Measurements from ENCODE around the gene IQSEC1. TPM values are rescaled to one million over a fixed set of nuclear protein-coding genes. Genes with fewer than 3 reads are reported as not detected.
A peak's percentile ranks its signal among the peaks of the same experiment; 100 is the strongest.

The IQSEC1 gene
- total and polyA plus RNA-seq, 2 donors (not counting 1 experiment from before 2014, with no cell fraction given) = 96.7 to 222 TPM

DNA sequence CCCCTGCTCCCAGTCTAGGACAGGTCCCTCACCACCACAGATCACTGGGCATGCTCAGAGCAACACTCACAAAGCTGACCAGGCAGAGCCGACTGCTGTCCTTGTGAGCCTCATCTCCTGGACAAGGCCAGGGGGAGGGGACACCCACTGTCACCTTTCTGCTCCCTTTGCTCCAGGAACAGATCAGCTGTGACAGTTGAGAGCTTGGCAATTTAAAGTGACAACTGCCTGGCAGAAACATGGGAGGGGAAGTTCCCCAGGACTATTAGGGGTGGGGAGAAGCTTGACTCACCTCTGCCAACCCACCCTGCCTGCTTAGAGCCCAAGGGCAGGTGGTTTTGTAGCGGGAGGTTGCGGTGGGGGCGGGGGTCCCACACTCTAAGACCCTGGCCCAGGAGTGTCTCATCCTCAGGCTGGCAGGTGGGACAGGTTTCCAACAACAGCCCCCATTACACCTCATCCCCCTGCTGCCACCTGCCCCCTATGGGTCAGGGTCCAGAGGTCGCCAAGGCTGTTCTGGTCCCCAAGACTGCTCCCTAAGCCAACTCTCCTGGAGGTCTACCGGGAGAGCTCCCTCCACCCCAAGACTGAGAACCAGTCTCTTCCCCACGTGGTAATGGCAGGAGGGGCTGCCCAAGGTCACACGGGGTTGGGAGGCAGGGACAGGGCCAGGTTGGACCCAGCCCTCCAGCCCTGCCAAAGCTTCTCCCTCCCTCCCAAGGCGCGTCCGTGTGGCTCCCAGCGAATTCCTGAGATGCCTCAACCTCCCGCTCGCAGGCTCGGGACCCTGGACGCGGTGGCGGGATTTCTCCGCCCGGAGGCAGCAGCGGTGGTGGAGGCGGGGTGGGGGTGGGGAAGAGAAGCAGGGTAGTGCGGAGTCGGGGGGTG lies 80.4 kb downstream of the IQSEC1 start:
- intact Hi-C loops (cut with micrococcal nuclease) = no loop called here
- peaks cover 60 to 84% of the 10 kb centered on the region in 2 donors for H3K4me1 ChIP-seq (ENCODE audit: control insufficient read depth in 2 of 2, insufficient read depth in 2 of 2, low read length in 2 of 2)
- Mint-ChIP-seq H3K9me3 (ENCODE audit: insufficient read depth) (no peaks in the 10 kb centered on the region), H3K27ac (peak overlapping the region; percentile 72), H3K4me1 (peaks cover 79% of the 10 kb centered on the region), H3K4me3 (peak overlapping the region; percentile 68), H3K27me3 (no peaks in the 10 kb centered on the region)
- TF ChIP-seq EZH2 (IDR thresholded peaks at IDR 0.05; ENCODE audit: borderline replicate concordance, insufficient read depth, low read depth, low read length, poor library complexity, severe bottlenecking) = no peak
- TF ChIP-seq, protein P1, sequence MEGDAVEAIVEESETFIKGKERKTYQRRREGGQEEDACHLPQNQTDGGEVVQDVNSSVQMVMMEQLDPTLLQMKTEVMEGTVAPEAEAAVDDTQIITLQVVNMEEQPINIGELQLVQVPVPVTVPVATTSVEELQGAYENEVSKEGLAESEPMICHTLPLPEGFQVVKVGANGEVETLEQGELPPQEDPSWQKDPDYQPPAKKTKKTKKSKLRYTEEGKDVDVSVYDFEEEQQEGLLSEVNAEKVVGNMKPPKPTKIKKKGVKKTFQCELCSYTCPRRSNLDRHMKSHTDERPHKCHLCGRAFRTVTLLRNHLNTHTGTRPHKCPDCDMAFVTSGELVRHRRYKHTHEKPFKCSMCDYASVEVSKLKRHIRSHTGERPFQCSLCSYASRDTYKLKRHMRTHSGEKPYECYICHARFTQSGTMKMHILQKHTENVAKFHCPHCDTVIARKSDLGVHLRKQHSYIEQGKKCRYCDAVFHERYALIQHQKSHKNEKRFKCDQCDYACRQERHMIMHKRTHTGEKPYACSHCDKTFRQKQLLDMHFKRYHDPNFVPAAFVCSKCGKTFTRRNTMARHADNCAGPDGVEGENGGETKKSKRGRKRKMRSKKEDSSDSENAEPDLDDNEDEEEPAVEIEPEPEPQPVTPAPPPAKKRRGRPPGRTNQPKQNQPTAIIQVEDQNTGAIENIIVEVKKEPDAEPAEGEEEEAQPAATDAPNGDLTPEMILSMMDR (IDR thresholded peaks at IDR 0.05) = no peak
- ChIA-PET CTCF (interaction anchor here (1.0 to 9.3 kb wide), 9 partner anchors 10 to 386 kb away, joined by 3 to 108 read pairs (median 6); no protein-coding TSS in a partner anchor), POLR2A (interaction anchor here (0.6 to 0.9 kb wide), 5 partner anchors 15 to 289 kb away, joined by 3 to 9 read pairs (median 7); no protein-coding TSS in a partner anchor)
- H3K27ac ChIP-seq (ENCODE audit: low read length in 2 of 2) = peak overlapping the region; percentile 32 to 71
- H4K20me1 ChIP-seq (ENCODE audit: control insufficient read depth, insufficient read depth, low read length, poor library complexity, severe bottlenecking) = peaks cover 94% of the 10 kb centered on the region
- no peaks in the 10 kb centered on the region for H3K9me3 ChIP-seq (ENCODE audit: control extremely low read depth in 1 of 3, control insufficient read depth in 2 of 3, insufficient read depth in 1 of 3, low read length in 2 of 3)
- peak overlapping the region; percentile 97 for H3K4me2 ChIP-seq (replicated peaks; ENCODE audit: low read depth, low read length, poor library complexity, severe bottlenecking)
- 34% methylated on average over 7 of the region's 24 CpGs for WGBS (ENCODE audit: insufficient coverage)
- H3K27me3 ChIP-seq (replicated peaks in 1 of 4; ENCODE audit: control extremely low read depth in 1 of 4, control insufficient read depth in 3 of 4, insufficient read depth in 4 of 4, low read length in 3 of 4) = no peaks in the 10 kb centered on the region
- no peak overlapping the region for H2AFZ ChIP-seq (ENCODE audit: insufficient read depth, low read depth, low read length, poor library complexity, severe bottlenecking)
- DNase-seq (no peak), ATAC-seq (ENCODE audit: low read depth) (no peak)
- H3K4me3 ChIP-seq (ENCODE audit: control extremely low read depth in 1 of 5, extremely low read depth in 1 of 5, insufficient read depth in 1 of 5, low read depth in 2 of 5, low read length in 4 of 5) = peak overlapping the region in 2 of 5 experiments; percentile 37 to 44
- H3K9ac ChIP-seq (ENCODE audit: low read length) = peak overlapping the region; percentile 51
- H3K36me3 ChIP-seq (replicated peaks in 1 of 2; ENCODE audit: control extremely low read depth in 1 of 2, control insufficient read depth in 1 of 2, extremely low read depth in 1 of 2, insufficient read depth in 2 of 2, low read length in 1 of 2) = peaks cover 2 to 50% of the 10 kb centered on the region in 2 experiments
- H3K79me2 ChIP-seq (ENCODE audit: control insufficient read depth, insufficient read depth, low read length) = peaks cover 98% of the 10 kb centered on the region
